T-helper 2 cell (primary cell): ENCODE data around the gene MDFI.
"Not testable (repeated sequence)": the region's sequence is repeated elsewhere in the genome, so short reads cannot be mapped to it uniquely, and the experiment has no call there.

Experiments
- DNase-seq, 5 experiments: peaks; one replicate each; pipeline versions ENCODE4 v3.0.0 to v3.0.0-alpha.2; 2012 to 2022

MDFI gene

GRCh38 chr6:41602864-41603608 lies 35.2 kb upstream of the MDFI start:
- peak; percentile 28 to 76 (median 53) for DNase-seq

GRCh38 chr6:41604006-41604405 lies 34.3 kb upstream of the MDFI start:
- DNase-seq: no peak

- DNase-seq: no peak
Measured at GRCh38 chr6:41605649-41606048, 32.6 kb upstream of the MDFI start.

GRCh38 chr6:41607036-41607435 lies 31.2 kb upstream of the MDFI start:
- no peak for DNase-seq

GRCh38 chr6:41607736-41608135 lies 30.5 kb upstream of the MDFI start:
- DNase-seq: no peak

- DNase-seq: no peak
Measured at GRCh38 chr6:41608443-41609151, 29.7 kb upstream of the MDFI start.

GRCh38 chr6:41614715-41615114 lies 23.6 kb upstream of the MDFI start:
- no peak for DNase-seq

GRCh38 chr6:41615311-41615710 lies 23.0 kb upstream of the MDFI start:
- DNase-seq: no peak

- no peak for DNase-seq
Measured at GRCh38 chr6:41618598-41618997, 19.7 kb upstream of the MDFI start.

- DNase-seq: not testable (repeated sequence)
Measured at GRCh38 chr6:41619193-41619592, 19.1 kb upstream of the MDFI start.

- no peak for DNase-seq
Measured at GRCh38 chr6:41621367-41621766, 16.9 kb upstream of the MDFI start.

- DNase-seq: no peak
Measured at GRCh38 chr6:41621802-41622201, 16.5 kb upstream of the MDFI start.

GRCh38 chr6:41622206-41622988 lies 15.9 kb upstream of the MDFI start:
- no peak for DNase-seq

GRCh38 chr6:41623330-41623729 lies 14.9 kb upstream of the MDFI start:
- no peak for DNase-seq

GRCh38 chr6:41624621-41625380 lies 13.5 kb upstream of the MDFI start:
- DNase-seq: no peak

- no peak for DNase-seq
Measured at GRCh38 chr6:41625442-41625841, 12.8 kb upstream of the MDFI start.

GRCh38 chr6:41626022-41626421 lies 12.2 kb upstream of the MDFI start:
- no peak for DNase-seq

GRCh38 chr6:41626917-41627316 lies 11.4 kb upstream of the MDFI start:
- no peak for DNase-seq

GRCh38 chr6:41629128-41629527 lies 9.1 kb upstream of the MDFI start:
- DNase-seq: no peak

GRCh38 chr6:41630069-41630468 lies 8.2 kb upstream of the MDFI start:
- no peak for DNase-seq

GRCh38 chr6:41630946-41631345 lies 7.3 kb upstream of the MDFI start:
- DNase-seq: no peak

- no peak for DNase-seq
Measured at GRCh38 chr6:41633056-41633634, 5.1 kb upstream of the MDFI start.
